HG02763 (cell line): ENCODE results near the gene OR2L8.
A peak's percentile ranks its signal among the peaks of the same experiment; 100 is the strongest.

Experiments used
- ATAC-seq: cut with Tn5 transposase; IDR thresholded peaks from one replicate; pipeline ENCODE4 v1.9.1; 2021; ENCODE audit warnings: mild to moderate bottlenecking, moderate library complexity; ENCODE audit not compliant: unreplicated experiment

OR2L8 gene, protein sequence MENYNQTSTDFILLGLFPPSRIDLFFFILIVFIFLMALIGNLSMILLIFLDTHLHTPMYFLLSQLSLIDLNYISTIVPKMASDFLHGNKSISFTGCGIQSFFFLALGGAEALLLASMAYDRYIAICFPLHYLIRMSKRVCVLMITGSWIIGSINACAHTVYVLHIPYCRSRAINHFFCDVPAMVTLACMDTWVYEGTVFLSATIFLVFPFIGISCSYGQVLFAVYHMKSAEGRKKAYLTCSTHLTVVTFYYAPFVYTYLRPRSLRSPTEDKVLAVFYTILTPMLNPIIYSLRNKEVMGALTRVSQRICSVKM

DNA sequence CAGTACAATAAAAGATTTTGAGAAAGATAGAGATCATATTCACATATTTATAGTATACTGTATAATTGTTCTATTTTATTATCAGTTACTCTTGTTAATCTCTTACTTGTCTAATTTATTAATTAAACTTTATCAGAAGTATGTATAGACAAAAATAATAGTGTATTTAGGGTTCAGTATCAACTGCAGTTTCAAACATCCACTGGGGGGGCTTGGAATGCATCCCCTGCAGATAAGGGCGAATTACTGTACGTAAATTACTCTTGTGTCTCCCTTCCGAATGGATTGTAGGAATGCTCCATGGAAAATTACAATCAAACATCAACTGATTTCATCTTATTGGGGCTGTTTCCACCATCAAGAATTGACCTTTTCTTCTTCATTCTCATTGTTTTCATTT lies at the start of gene OR2L8:
TSS of gene OR2L8 (plus strand) at position 301 of the 400 bp plus-strand sequence. CDS start at position 301, 0 bp downstream.
- ATAC-seq: no peak

DNA sequence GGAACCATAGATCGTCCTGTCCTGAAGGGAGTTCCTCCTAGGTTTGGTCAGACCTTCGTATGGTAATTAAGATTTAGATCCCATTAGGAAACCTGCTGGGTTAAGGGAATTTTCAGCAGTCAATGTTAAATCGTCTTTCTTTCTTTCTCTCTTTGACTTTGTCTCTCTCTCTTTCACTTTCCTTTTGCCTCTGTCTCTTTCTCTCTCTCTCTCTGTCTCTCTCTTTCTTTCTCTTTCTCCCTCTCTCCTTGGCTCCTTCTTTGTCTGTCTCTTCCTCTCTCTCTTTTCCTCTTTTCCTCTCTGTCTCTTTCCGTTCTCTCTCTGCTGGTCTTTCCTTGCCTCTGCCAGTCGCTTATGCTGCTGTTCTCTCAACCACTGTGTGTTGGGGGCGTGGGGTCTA lies 44.5 kb upstream of the OR2L8 start:
- ATAC-seq: no peak

DNA sequence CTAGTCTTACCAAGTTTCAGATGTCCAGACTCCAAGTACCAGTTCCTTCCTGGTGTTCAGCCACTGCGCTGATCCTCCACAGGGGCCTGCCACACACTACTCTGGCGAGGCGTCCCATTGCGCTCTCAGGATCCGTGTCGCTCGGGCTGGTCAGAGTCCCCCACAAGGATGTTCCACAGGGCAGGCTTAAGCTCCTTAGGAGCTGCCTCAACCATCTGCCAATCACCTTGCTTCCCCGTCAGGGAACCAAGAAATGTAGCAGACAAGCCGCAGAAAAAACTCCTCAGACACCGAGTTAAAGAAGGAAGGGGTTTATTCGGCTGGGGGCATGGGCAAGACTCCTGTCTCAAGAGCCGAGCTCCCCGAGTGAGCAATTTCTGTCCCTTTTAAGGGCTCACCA lies 43.5 kb upstream of the OR2L8 start:
- no peak for ATAC-seq

DNA sequence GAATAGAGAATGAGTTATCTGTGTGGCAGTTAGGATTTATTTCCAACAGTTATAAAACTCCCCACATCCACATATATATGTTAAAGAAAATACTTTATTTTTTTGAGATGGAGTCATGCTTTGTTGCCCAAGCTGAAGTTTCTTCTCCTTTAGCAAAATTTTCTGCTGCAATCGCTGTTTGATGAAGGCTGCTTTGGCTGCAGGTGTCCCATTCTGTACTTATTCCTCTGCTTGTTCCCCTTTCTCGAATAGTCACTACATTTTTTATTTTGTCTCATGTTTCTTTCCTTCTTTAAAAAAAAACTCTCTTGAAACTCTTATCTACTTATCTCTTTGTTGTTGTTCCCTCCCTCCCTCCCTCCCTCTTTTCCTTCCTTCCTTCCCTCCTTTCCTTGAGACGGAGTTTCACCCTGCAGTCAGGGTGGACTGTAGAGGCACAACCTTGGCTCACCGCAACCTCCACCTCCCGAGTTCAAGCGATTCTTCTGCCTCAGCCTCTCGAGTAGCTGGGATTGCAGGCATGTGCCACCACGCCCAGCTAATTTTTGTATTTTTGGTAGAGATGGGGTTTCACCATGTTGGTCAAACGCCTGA lies 42.7 kb upstream of the OR2L8 start:
- ATAC-seq: no peak

DNA sequence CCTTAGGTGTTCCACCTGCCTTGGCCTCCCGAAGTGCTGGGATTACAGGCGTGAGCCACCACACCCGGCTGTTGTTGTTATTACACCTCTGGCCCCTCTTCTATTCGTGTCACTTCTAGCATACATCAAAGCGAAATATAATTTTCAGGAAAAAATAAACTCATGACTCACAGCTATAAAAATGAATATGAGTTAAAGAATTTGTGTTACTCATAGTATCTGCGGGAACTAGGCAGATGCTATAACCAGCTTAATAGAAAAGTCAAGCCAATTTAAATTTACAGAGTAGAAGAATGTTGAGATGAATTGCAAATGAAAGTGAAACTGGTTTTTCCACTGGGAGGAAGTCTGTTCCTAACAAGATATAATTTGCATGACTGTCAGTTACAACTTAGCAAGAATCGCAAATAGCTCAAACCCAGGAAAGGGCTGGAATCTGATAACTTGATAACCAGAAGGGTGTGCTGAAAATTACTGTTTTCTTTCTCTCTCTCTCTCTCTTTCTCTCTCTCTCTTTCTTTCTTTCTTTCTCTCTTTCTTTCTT lies 42.1 kb upstream of the OR2L8 start:
- no peak for ATAC-seq

DNA sequence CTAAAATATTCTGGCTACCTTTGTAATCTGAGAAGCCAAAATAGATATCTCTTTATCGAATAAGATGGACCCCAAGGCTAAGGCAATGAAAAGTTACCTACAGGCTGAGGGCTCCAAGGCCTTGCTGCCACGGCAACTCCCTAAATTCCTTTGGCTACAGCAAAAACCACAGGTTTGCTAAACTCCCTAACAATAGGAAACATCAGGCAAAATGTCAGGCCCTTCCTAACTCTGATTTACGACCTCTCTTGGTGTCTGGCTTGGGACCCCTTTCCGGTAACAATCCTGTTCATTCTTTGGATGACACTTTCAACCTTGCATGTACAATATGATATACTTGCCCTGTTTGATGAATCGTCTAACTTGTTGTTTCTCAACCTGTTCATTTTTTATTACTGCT lies 39.9 kb upstream of the OR2L8 start:
- no peak for ATAC-seq

DNA sequence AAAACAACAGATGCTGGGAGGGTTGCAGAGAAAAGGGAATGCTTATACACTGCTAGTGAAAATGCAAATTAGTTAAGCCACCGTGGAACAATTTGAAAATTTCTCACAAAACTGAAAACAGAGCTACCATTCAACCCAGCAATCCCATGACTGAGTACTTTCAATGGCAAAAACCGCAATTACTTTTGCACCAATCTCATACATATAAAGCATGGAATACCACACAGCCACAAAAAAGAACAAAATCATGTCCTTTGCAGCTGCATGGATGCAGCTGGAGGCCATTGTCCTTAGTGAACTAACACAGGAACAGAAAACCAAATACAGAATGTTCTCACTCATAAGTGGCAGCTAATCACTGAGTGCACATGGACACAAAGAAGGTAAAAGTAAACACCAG lies 34.9 kb upstream of the OR2L8 start:
- ATAC-seq: no peak

DNA sequence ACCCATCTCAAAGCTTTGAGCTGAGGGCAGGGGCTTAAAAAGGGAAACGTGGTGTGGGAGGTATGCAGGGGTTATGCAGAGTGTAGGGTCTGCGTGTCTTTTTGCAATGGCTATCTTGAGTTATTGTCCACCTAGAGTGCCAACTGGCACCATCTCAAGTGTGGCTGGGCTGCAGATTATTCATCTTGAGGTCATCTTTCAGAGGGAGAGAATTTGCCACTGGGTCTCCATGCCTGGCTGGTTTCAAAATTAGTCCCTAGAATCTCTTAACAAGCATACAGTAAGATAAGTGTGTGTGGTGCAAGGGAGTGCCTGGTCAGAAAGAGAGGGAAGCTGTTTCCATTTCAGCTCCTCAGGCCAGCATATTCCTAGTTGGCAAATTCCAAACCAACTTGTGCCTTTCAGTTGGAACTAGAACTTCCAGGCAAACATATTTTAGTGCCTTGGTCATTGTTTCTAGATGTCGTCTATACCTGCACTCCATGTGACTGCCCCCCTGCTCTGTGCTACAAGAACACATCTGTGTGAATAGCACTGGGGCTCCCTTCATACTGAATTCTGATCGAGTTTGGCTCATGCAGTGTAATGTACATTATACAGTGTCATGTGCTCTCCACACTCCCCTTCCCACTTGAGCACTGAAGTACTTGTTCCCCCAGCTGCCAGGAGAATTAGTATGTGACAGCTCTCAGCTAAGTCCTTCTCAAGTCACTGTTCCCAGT lies 33.6 kb upstream of the OR2L8 start:
- no peak for ATAC-seq

DNA sequence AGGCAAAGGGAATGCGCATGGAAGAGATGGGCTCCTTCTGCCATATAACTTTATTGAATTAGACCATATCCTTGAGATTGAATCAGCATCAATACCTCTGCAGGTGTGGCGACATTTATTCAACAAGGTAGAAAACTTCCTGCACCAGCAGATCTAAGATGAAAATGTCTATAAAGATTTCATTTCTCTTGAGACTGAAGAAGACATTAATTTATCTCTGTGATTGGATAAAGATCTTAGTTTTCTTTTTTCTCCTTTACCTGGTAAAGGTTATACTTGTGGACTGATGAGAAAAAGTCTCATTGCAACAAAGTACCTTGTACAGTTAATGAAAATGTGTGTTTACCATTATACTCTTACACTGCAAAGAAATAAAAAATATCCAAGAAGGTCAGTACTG lies 28.7 kb upstream of the OR2L8 start, which contains the start of gene OR2T8:
TSS of gene OR2T8 (plus strand) at position 301 of the 400 bp plus-strand sequence. CDS start 766 bp downstream, outside the sequence.
- ATAC-seq: no peak

DNA sequence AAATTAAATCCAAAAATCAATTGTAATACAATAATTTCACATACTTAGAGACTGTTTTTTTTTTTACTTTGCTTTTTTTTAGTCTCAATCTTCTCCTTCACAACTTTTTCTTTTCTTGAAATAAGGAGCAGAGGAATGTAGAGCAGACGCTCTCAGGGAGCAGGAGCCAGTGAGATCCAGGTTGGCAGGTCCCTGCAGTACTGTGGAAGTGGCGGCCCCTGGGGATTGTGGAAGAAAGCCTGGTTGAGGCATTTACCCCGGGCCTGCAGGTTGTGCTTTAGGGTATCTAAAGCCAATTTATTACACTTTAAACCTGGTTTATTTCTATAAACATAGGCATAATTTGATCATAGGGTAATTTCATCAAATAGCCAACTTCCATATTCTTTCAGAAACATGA lies 24.7 kb upstream of the OR2L8 start:
- ATAC-seq: no peak

DNA sequence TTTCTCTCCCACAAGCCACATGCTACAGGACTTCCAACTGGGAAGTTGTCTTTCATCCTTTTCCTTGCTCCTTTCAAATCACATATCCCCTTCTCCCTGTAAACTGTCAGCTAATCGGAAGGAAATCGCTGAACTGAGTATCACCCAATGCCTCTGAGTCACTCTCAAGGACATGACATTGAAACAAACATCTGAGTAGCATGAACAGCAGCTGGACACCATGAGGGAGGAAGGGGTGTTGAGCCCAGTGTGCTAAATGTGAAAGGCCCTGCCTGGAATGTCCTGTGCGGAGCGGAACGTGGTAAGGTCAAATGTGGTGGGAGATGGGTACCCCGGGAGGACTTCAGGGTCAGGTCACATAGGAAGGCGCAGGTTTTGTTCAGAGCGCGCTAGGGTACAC lies 23.8 kb upstream of the OR2L8 start, which contains the start of gene OR2AJ1:
TSS of gene OR2AJ1 (plus strand) at position 22 of the 400 bp plus-strand sequence. CDS start 8,880 bp downstream, outside the sequence.
- no peak for ATAC-seq

DNA sequence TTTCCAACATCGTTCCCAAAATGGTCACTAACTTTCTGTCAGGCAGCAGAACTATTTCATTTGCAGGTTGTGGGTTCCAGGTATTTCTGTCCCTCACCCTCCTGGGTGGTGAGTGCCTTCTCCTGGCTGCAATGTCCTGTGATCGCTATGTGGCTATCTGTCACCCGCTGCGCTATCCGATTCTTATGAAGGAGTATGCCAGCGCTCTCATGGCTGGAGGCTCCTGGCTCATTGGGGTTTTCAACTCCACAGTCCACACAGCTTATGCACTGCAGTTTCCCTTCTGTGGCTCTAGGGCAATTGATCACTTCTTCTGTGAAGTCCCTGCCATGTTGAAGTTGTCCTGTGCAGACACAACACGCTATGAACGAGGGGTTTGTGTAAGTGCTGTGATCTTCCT lies 14.7 kb upstream of the OR2L8 start:
- no peak for ATAC-seq

DNA sequence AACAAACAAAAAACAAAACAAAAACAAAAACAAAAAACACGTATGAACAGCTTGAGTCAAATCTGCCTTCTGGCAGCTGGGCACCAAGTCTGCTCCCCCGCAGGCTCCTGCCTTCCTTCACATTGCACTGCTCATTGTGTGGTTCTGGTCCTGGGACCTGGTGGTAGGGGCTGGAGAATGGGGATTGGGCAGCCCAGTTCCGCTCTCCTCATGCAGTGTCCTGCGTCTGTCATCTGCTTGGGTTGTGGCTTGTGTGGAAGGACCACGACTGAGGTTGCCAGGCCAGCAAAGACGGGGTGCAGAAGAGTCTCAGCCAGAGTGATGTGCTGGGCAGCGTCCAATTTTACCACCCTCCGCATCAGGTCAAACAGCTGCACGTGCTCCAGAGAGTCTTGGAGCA lies 12.9 kb upstream of the OR2L8 start:
- ATAC-seq: no peak

DNA sequence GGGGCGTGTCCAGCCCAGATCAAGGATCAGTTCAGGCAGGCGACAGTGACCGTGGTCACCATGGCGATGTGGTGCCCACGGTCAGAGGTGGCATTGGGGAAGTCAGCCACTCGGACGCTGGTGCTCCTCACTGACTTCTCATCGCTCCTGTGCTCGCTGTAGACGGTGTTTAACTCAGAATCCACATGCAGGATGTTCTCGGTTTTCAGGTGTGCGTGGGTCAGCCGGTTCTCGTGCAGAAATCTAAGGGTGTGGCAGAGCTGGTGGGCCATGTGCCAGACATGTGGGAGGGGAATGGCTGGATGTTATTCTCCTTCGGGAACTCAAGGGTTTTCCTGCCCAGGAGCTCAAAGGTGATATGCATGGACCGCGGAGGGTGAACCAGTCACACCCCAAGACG lies 12.2 kb upstream of the OR2L8 start:
- no peak for ATAC-seq

DNA sequence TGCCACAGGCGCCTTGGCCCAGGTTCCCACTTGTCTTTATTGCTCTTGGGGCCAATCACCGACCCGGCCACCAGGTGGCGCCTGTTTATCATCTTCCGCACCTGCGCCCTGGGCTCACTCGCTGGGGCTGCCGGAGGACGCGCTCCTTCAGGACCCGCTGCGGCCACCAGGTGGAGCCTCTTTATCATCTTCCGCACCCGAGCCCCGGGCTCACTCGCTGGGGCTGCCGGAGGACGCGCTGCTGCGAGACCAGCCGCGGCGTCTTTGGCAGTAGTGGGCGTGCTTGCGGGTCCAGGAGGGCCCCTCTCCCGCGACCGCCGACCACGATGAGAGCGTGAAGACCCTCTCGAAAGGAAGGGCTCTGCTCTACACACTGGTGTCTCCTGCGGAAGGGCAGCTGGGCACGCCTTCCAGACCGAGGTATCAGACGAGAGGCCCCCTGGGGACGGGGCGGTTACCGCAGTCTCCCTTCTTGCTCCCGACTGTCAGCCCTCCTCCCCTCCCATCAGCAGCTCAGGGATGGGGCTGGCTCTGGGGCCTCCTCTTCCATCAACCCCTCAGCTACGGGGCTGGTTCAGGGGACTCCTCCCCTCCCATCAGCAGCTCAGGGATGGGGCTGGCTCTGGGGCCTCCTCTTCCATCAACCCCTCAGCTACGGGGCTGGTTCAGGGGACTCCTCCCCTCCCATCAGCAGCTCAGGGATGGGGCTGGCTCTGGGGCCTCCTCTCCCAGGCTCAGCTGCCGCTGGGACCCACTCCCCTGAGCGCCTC lies 11.5 kb upstream of the OR2L8 start:
- peak; percentile 100 for ATAC-seq

DNA sequence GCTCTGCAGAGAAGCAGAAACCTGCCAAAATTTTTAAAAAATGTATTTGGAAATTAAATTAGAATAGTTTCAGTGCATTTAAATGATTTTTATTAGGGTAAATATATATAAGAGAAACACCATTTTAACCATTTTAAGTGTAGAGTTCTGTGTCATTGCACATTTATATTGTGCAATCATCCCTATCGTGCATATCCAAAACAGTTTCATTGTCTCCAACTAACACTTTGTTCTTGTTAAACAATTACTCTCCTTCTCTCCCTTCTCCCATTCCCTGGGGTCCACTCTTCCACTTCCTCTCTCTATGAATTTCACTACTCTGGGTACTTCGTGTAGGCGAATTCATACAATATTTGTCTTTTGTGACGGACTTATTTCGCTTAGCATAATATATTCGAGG lies 6.0 kb upstream of the OR2L8 start:
- no peak for ATAC-seq

DNA sequence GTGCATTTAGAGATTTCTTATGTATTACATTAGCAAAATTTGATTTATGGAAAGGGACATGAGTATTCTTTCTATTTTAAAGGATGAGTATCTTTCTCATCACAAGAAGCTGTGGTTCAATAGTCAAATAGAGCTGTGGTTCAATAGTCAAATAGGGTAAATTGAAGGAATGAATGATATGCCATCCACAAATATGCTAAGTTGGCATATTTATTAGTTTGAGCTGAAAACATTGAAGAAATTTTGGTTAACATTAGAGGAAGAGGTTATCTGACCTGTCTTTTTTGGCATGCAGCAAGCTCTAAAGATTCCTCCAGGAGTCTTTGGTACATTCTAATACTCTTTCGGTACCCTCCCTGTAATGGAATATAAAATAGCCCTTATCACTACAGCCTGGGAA lies 4.8 kb downstream of the OR2L8 start:
- ATAC-seq: no peak

DNA sequence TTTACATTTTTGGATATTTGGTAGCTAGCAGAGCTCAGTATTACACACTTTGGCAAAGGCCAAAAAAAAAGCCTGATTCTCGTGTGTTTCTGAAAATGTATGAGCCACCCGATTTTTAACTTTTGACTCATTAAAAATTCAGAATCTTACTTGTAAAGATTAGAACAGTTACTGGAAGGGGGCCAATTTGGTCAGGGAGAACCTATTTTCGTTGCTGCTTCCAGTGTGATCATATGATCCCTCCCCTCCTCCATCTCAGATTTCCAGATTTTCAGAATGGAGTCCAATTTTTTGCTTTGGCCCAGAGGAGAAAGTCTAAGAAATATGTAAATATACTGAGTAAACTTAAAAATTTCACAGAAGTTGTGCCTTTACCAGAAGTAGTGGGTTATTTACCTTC lies 13.1 kb downstream of the OR2L8 start:
- no peak for ATAC-seq

DNA sequence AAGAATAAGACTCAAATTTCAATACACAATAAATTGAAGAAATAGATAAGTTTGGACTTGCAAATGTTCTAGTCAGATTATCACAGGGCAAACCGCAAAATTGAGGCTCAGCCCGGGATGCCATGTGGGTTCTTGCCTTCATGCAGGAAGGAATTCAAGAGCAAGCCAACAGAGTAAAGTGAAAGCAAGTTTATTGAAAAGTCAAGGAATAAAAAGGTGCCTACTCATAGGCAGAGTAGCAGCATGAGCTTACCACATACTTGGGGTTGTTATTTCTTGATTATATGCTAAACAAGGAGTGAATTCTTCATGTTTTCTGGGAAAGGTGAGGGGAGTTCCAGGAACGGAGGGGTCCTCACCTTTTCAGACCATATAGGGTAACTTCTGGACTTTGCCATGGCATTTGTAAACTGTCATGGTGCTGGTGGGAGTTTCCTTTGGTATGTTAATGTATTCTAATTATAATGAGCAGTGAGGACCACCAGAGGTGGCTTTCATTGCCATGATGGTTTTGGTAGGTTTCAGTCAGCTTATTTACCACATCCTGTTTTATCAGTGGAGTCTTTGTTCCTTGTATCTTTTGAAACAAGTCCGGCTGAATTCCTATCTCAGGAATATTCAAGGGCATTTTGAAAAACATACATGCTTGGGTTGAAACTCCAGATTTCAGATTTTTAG lies 14.4 kb downstream of the OR2L8 start:
- ATAC-seq: no peak

DNA sequence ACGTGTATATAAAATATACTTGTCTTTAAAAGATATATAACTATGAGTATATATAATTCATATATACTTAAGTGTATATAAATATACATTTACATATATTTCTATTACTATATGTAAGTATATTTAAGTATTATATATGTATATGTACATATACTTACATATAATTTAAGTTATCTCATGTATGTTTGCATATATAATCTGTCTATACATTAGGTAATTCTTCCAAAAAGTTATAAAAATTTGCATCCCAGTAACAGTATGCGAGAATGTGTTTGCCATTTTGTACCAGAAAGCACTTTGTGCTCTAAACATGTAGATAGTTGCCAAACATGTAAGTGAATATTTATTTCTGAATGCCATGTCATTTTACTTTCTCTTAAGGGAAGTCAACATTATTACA lies 16.3 kb downstream of the OR2L8 start, which contains the start of gene OR2AK2:
TSS of gene OR2AK2 (plus strand) at position 301 of the 400 bp plus-strand sequence. CDS start 144 bp downstream, outside the sequence.
- no peak for ATAC-seq
